NT2/D1 (cell line): Measurements from ENCODE around the gene BRINP1.

Source experiments
- SUZ12 ChIP-seq: IDR thresholded peaks from 2 replicates; pipeline ENCODE4 v1.6.1; 2011; ENCODE audit not compliant: insufficient read length, insufficient read depth; ENCODE audit errors: extremely low read depth
- YY1 ChIP-seq: IDR thresholded peaks from 2 replicates; pipeline ENCODE4 v1.6.1; 2011; ENCODE audit not compliant: insufficient read length, insufficient read depth
- ZNF274 ChIP-seq: IDR thresholded peaks from 2 replicates; pipeline ENCODE4 v1.6.1; 2011; ENCODE audit warnings: mild to moderate bottlenecking, low read depth, low read length

- no peak for TF ChIP-seq SUZ12
- no peak for TF ChIP-seq YY1
- no peak for TF ChIP-seq ZNF274
Observed at GRCh38 chr9:119234636-119235035, 134.6 kb downstream of the BRINP1 start.
